Measurements from ENCODE around the gene BAG1.

DNA sequence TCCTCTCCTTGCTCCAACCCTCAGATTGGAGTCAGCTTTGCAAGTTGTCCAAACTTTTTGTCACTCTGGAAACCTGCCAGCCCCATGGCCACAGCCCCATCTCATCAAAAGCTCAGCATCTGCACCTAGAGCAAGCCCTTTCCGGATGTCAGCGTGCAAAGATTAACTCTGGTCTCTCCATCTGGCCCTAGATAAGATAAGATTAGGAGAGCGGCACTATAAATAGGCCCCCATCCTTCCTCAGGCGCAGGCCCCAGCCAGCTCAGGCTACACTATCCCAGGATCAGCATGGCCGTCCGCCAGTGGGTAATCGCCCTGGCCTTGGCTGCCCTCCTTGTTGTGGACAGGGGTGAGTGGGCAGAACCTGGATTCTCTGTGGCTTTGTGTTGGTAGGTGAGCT lies 24.6 kb downstream of the BAG1 start, which contains the start of gene SPINK4:
- TF ChIP-seq, protein P1, sequence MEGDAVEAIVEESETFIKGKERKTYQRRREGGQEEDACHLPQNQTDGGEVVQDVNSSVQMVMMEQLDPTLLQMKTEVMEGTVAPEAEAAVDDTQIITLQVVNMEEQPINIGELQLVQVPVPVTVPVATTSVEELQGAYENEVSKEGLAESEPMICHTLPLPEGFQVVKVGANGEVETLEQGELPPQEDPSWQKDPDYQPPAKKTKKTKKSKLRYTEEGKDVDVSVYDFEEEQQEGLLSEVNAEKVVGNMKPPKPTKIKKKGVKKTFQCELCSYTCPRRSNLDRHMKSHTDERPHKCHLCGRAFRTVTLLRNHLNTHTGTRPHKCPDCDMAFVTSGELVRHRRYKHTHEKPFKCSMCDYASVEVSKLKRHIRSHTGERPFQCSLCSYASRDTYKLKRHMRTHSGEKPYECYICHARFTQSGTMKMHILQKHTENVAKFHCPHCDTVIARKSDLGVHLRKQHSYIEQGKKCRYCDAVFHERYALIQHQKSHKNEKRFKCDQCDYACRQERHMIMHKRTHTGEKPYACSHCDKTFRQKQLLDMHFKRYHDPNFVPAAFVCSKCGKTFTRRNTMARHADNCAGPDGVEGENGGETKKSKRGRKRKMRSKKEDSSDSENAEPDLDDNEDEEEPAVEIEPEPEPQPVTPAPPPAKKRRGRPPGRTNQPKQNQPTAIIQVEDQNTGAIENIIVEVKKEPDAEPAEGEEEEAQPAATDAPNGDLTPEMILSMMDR (conservative IDR thresholded peaks at IDR 0.05; ENCODE audit: low read depth, low read length), result no peak
- TF ChIP-seq EZH2 (IDR thresholded peaks at IDR 0.05; ENCODE audit: borderline replicate concordance, low read depth, low read length, poor library complexity, severe bottlenecking), result no peak
